Activated T-cell treated with anti-CD3 and anti-CD28 coated beads, Interleukin-2, amount 50 U/mL, for 24 hours (primary cell): ENCODE data around the gene RASGRP2.

ENCODE experiments used
- DNase-seq: peaks from one replicate; pipeline ENCODE4 v3.0.0-alpha.2; 2020
- H3K27ac Mint-ChIP-seq: 2 replicates; pipeline ENCODE4 v1.8.0; 2020; ENCODE audit warnings: mild to moderate bottlenecking, mixed read lengths
- H3K27me3 Mint-ChIP-seq: 2 replicates; pipeline ENCODE4 v1.8.0; 2020; ENCODE audit warnings: mixed read lengths
- H3K36me3 Mint-ChIP-seq: 2 replicates; pipeline ENCODE4 v1.8.0; 2020; ENCODE audit warnings: low read depth, mixed read lengths
- H3K4me1 Mint-ChIP-seq: 2 replicates; pipeline ENCODE4 v1.8.0; 2020; ENCODE audit warnings: low read depth, mixed read lengths
- H3K4me3 Mint-ChIP-seq: 2 replicates; pipeline ENCODE4 v1.8.0; 2020; ENCODE audit warnings: mild to moderate bottlenecking, moderate library complexity, mixed read lengths
- H3K9me3 Mint-ChIP-seq: 2 replicates; pipeline ENCODE4 v1.8.0; 2020; ENCODE audit warnings: mixed read lengths

The RASGRP2 gene

DNA sequence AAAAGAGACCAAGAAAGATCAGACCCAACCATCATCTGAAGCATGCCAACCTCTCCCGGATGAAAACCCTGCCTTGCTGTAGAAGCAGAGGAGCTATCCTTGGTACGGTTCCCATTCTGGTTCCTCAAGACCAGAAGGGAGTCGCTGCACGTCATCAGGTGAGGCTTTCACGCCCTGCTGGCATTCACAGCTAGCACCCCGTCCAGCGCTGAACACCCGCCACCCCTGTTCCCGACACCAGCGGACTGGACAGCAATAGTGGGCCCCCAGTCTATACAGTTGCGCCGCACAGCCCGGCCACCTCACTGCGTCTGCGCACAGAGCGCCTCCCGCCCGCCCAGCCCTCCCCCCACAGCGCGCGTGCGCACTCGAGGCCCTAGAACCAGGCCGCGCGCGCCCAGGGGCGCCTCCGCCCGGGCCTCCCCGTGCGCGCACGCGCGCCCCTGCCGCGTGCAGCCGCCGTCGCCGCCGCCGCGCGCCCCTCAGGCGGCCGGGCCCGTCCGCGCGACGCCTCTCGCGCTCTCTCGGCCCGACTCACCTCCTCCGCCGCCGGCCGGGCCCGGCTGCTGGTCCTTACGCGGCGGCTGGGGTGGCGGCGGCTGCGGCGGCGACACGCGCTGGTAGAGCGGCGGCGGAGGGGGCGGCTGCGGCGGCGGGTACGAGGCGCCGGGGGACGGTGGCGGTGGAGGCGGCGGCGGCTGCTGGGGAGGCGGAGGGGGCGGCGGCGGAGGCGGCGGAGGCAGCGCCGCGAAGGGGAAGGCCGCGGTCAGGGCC, 33.7 kb upstream of the RASGRP2 start:
- no peaks in the 10 kb centered on the region for H3K9me3 Mint-ChIP-seq
- peak overlapping the region; percentile 84 for H3K4me3 Mint-ChIP-seq
- peaks cover 77% of the 10 kb centered on the region for H3K36me3 Mint-ChIP-seq
- H3K4me1 Mint-ChIP-seq = peaks cover 64% of the 10 kb centered on the region
- no peaks in the 10 kb centered on the region for H3K27me3 Mint-ChIP-seq
- peak; percentile 87 for DNase-seq
- H3K27ac Mint-ChIP-seq = peak overlapping the region; percentile 88

DNA sequence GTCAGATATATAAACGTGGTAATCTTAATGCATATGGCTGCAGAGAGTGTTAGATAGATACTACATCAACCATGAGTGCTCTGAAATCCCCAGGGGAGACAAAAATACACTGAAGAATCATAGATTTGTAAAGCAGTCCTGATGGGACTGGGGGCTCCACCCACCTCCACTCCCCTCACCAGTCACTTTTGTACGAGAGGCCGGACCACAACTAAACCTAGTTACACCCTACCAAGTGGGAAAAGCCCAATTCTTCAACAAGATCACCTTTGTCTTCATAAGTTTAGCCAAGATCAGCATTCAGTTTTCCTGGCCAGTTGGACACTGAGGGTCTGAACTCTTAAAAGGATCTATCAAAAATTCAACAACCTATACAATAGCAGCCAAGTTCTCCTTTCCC, 32.9 kb upstream of the RASGRP2 start:
- peak overlapping the region; percentile 84 for H3K4me3 Mint-ChIP-seq
- DNase-seq = no peak

DNA sequence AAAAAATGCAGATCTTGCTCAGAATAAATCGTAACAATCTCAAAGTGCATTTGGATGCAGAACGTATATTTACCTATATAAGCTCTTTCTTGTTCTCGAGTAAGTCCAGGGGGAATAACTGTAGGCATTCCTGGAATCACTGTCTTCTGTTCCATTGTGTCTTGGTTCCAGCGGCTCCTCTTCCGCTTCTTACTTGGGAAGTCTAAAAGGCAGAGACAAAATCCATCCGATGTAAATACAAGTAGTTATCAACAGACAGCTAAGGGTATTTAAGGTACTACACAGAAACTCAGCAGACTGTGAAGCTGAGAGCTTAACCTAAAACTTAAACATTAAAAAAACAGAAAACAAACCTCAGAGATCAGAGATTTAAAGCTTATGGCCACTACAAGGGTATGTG, 32.5 kb upstream of the RASGRP2 start:
- Mint-ChIP-seq H3K4me3 (peak overlapping the region; percentile 84), H3K27me3 (no peaks in the 10 kb centered on the region), H3K36me3 (peaks cover 83% of the 10 kb centered on the region), H3K4me1 (peaks cover 75% of the 10 kb centered on the region), H3K9me3 (no peaks in the 10 kb centered on the region), H3K27ac (peak overlapping the region; percentile 88)
- DNase-seq = no peak

More for the DNA sequence above, 32.9 kb upstream of the RASGRP2 start:
- H3K27me3 Mint-ChIP-seq = no peaks in the 10 kb centered on the region
- peak overlapping the region; percentile 88 for H3K27ac Mint-ChIP-seq
- H3K36me3 Mint-ChIP-seq = peaks cover 79% of the 10 kb centered on the region
- H3K4me1 Mint-ChIP-seq = peaks cover 71% of the 10 kb centered on the region
- no peaks in the 10 kb centered on the region for H3K9me3 Mint-ChIP-seq

DNA sequence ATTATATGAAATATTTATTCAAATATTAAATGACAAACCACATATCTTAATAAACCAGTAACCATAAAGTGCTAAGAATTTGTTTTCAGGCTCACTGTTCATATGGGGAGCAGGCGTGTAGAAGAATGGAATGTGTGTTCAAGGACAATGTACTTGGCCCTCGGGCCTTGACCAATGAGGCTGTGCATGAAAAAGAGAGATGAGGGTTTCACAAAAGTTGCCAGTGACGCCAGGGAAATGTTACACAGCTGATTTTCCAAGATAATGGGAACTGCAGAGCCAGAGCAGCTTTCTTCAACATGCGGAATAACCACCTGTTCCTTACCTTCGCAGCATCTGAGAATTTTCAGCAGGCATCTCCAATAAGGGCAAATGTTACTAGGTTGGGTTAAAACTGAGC, 30.2 kb upstream of the RASGRP2 start:
- no peaks in the 10 kb centered on the region for H3K9me3 Mint-ChIP-seq
- H3K4me1 Mint-ChIP-seq = peaks cover 79% of the 10 kb centered on the region
- DNase-seq = no peak
- peak overlapping the region; percentile 88 for H3K27ac Mint-ChIP-seq
- peaks cover 86% of the 10 kb centered on the region for H3K36me3 Mint-ChIP-seq
- no peaks in the 10 kb centered on the region for H3K27me3 Mint-ChIP-seq
- H3K4me3 Mint-ChIP-seq = peak overlapping the region; percentile 84

DNA sequence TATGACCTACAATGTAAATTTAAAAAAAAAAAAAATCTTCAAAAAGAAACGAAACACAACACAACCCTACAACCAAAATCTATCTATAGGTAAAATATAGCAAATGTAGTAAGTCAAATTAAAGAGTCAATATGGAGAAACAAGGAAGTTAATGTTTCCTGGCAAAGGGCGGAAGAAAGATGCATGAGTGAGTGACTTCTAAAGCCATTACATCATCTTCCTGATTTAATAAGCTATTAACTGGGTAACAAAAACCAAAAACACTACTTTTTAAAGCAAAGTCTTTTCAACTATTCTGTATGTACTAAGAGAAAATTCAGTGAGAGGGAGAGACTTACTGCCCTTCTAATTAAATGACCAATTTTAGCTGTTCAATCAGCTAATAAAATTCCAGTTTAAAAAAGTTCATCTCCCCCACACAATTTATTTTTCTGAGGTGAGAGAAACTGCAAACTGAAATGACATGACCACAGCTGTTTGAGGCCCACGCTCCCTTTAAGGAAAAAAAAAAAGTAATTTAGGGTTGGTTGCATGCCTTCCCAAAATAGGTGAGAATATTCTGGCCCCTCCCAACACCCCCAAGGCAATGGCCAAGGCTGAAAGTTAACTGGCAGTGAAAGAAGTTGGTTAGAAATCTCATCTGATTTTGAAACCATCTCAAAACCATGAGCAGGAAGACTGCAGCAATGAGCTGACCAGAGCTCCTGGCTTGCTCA, 28.5 kb upstream of the RASGRP2 start:
- Mint-ChIP-seq H3K9me3 (no peaks in the 10 kb centered on the region), H3K27me3 (no peaks in the 10 kb centered on the region), H3K27ac (peak overlapping the region; percentile 93), H3K36me3 (peaks cover 100% of the 10 kb centered on the region), H3K4me1 (peaks cover 94% of the 10 kb centered on the region), H3K4me3 (peak overlapping the region; percentile 51)
- no peak for DNase-seq

DNA sequence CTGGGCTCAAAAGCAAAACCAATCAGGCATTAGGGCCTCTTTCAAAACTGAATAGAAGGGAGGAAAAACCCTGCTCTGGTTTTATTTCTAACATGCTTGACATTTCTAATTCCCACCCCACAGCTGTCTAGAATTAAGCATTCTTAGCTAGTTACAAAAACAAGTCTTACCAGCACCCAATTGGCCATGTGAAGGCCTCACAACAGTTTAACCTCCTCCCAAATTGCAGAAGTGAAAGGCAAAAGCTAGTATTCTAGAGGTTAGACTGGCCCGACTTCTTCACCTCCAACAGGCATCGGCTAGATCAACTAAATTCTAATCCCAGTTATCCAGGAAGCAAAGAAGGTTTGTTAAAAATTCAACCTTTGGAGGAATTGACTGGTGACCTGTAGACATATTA, 27.9 kb upstream of the RASGRP2 start:
- Mint-ChIP-seq H3K4me3 (peak overlapping the region; percentile 51), H3K9me3 (no peaks in the 10 kb centered on the region), H3K27me3 (no peaks in the 10 kb centered on the region), H3K36me3 (peaks cover 100% of the 10 kb centered on the region), H3K4me1 (peaks cover 99% of the 10 kb centered on the region), H3K27ac (peak overlapping the region; percentile 93)
- no peak for DNase-seq

DNA sequence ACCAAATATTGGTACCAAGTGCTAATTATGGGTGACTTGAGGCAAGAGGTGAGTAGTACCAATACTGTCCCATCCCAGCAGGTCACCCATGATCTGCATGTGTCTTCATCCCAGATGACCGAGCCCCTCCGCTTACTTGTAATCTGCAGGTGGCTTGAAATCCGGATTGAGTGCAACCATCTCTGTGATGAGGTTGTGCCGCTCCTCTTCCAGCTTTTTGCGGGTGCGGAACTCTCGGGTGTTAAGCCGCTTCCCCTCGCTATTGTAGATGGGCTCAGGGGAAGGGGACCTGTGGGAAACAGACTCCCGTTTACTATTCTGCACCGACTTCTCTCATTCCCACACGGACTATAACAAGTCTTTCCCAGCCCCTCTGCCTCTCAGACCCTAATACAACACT, 26.2 kb upstream of the RASGRP2 start:
- peaks cover 94% of the 10 kb centered on the region for H3K4me1 Mint-ChIP-seq
- no peaks in the 10 kb centered on the region for H3K9me3 Mint-ChIP-seq
- H3K27me3 Mint-ChIP-seq = no peaks in the 10 kb centered on the region
- no peak overlapping the region for H3K4me3 Mint-ChIP-seq
- H3K27ac Mint-ChIP-seq = peak overlapping the region; percentile 93
- no peak for DNase-seq
- H3K36me3 Mint-ChIP-seq = peaks cover 96% of the 10 kb centered on the region

DNA sequence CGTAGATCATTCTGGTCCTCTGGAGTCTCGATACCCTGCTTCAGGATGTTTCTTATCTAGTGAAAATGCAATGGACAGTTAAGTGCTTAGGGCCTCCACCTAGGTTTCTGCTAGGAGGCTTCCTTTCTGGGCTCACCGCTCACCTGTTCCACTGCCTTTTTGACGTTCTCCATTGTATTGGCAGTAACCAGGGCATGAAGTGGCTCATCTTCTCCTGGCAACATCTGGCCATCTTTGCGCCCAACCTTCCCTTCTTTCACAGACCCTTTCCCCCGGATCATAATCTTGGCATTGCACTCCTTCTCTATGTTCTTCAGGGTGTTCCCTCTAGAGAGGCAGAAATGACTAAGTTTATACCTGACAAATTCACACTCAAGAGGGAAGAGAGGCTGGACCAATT, 25.3 kb upstream of the RASGRP2 start:
- H3K27me3 Mint-ChIP-seq = no peaks in the 10 kb centered on the region
- no peak overlapping the region for H3K4me3 Mint-ChIP-seq
- peaks cover 96% of the 10 kb centered on the region for H3K36me3 Mint-ChIP-seq
- H3K9me3 Mint-ChIP-seq = no peaks in the 10 kb centered on the region
- peak overlapping the region; percentile 93 for H3K27ac Mint-ChIP-seq
- DNase-seq = no peak
- H3K4me1 Mint-ChIP-seq = peaks cover 94% of the 10 kb centered on the region

DNA sequence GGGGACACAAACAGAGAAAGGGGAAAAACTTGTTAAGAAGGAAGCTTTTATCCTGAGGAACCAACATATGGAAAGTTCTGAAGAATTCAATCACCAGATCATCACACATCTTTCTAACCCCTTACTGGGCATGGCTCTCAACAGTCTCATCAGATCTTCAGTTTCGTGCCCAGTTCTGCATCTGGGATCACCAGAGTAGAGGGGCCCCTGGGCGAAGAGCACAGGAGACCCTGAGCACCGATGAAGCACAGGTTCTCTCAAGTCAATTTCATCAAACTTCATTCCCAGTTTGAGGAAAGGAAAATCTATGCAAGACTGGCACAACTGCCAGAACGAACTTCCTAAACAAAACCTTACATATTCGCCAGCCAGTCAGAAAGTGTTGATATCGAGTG, 24.4 kb upstream of the RASGRP2 start:
- H3K27me3 Mint-ChIP-seq = no peaks in the 10 kb centered on the region
- DNase-seq = no peak

DNA sequence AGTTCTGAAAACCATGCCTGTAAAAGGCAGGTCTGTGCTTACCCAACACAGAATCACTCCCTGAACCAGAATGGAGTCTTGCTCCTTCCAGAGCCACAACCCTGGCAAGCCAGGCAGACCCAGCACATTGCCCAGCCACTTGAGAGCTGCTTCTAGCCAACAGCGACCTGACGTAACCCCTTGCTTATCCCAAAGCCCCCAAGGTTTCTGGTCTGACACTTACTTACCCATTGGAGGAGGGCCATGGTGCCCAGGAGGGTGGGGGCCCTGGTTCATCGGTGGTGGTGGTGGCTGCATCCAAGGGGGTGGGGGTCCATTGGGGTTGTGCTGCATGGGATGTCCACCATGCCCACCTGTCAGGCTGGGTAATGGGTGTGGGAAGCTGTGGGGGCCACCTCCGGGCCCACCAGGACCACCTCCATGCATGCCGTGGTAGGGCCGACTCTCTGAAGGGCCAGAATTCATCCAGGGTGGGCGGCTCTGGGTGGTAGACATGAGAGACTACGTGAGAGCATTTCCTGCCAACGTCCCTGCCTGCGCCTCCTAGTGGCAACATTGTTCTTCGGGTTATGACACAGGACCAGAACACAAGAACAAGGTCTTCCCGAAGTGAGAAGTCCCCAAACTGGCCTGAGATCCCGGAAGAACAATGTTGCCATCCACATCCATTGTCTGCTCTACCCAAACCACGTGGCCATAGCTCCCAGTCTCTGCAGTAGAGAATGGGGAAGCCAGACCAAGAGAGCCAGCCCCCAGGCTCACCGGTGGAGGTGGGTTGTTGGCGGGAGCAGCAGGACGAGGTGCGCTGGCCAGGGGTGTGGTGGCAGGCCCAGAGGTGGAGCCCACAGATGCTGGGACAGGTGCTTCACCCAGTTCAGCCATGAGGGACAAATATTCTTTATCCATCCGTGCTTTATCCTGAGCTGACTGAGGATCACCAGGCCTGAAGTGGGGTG, 23.7 kb upstream of the RASGRP2 start:
- no peaks in the 10 kb centered on the region for H3K9me3 Mint-ChIP-seq
- peaks cover 95% of the 10 kb centered on the region for H3K4me1 Mint-ChIP-seq
- peak; percentile 80 for DNase-seq
- H3K27me3 Mint-ChIP-seq = no peaks in the 10 kb centered on the region
- no peak overlapping the region for H3K4me3 Mint-ChIP-seq
- H3K36me3 Mint-ChIP-seq = peaks cover 96% of the 10 kb centered on the region
- peak overlapping the region; percentile 93 for H3K27ac Mint-ChIP-seq

More for the DNA sequence above, 24.4 kb upstream of the RASGRP2 start:
- Mint-ChIP-seq H3K36me3 (peaks cover 96% of the 10 kb centered on the region), H3K4me1 (peaks cover 95% of the 10 kb centered on the region), H3K9me3 (no peaks in the 10 kb centered on the region), H3K27ac (peak overlapping the region; percentile 93), H3K4me3 (no peak overlapping the region)

DNA sequence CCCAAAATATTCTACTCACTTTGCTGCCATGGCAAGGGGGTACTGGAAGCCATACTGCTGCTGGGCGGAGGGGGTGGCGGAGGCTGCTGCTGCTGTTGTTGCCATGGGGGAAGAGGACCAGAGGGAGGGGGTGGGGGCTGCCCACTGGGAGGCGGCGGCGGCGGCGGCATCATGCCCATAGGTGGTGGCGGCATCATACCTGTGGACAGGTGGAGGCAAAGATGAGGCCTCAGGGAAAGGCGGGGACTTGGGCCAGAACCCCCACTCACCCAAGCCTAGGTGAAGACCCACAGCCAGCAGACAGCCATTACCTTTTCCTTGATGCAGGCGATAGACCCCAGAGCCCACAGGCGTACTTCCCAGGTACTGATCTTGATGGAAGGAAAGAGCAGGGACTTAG, 22.9 kb upstream of the RASGRP2 start:
- Mint-ChIP-seq H3K36me3 (peaks cover 96% of the 10 kb centered on the region), H3K4me1 (peaks cover 95% of the 10 kb centered on the region), H3K4me3 (no peak overlapping the region)

DNA sequence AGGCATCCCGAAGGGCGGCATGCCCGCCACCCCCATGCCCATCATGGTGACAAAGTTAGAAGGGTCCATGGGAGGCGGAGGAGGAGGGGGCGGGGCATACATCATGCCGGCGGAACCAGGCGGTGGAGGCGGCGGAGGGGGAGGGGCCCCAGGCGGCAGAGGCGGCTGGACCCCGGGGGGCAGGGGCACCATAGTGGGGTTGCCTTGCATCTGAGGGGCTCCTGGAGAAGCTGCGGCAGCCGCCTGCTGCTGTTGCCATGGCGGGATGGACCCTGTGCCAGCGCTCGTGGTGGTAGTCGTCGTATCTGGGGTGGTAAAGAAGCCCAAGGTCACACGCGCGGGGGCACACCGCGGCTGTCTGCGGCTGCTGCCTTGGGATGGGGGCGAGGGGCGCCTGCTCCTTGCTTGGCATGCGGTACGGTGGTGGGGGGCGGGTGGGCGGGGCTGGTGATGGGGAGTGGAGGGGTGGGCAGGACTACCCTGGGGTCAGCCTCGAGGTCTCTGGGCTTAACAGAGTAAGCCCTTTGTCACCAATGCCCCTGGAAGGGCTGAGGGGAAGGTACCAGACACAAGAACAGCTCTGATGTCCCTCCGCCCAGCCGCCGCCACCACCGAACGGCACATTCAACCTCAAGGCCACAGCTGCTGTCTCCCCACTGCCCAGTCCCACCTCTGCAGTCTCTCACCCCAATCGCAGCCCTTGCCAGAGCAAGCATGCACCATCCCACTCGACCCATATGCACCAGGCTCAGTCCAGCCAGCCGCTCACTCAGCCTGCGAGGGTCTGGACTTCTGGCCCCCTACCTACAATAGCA, 22.1 kb upstream of the RASGRP2 start:
- peak overlapping the region; percentile 90 for H3K27ac Mint-ChIP-seq

More for the DNA sequence above, 22.9 kb upstream of the RASGRP2 start:
- no peaks in the 10 kb centered on the region for H3K9me3 Mint-ChIP-seq
- DNase-seq = no peak
- no peaks in the 10 kb centered on the region for H3K27me3 Mint-ChIP-seq
- H3K27ac Mint-ChIP-seq = peak overlapping the region; percentile 93

DNA sequence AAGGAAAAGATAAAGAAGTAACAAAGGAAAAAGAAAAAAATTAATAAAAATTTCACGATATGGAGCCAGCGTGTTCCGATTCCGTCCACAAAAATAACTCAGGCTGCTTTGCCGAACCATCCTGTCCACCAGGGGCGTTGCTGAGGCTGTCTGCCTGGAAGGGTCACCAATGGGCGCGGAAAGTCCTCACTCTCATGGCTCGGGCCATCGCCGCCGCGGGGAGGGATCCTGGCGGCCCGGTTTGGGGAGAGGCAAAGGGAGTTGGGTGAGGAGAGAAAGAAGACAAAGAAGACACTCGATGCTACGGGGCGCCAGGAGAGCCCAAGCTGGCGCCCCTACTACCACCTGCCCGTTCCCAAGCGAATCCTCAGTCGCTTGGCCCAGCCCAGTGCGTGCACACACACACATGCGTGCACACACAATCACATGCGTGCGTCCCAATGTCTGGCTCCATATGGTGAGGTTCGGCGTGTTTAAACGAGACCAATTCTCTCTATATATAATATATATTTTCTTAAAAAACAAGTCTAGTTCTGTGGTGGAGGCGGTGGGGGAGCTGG, 21.4 kb upstream of the RASGRP2 start:
- no peaks in the 10 kb centered on the region for H3K9me3 Mint-ChIP-seq
- H3K27ac Mint-ChIP-seq = peak overlapping the region; percentile 90
- peaks cover 90% of the 10 kb centered on the region for H3K4me1 Mint-ChIP-seq
- no peaks in the 10 kb centered on the region for H3K27me3 Mint-ChIP-seq
- peak overlapping the region; percentile 58 for H3K4me3 Mint-ChIP-seq
- peak; percentile 35 for DNase-seq
- H3K36me3 Mint-ChIP-seq = peaks cover 91% of the 10 kb centered on the region

More for the DNA sequence above, 22.1 kb upstream of the RASGRP2 start:
- no peaks in the 10 kb centered on the region for H3K9me3 Mint-ChIP-seq
- no peaks in the 10 kb centered on the region for H3K27me3 Mint-ChIP-seq
- H3K4me3 Mint-ChIP-seq = no peak overlapping the region
- DNase-seq = no peak
- H3K36me3 Mint-ChIP-seq = peaks cover 93% of the 10 kb centered on the region
- H3K4me1 Mint-ChIP-seq = peaks cover 91% of the 10 kb centered on the region
